HepG2 (cell line): ENCODE data around the gene PCBP1. TPM values are rescaled to one million over a fixed set of nuclear protein-coding genes. Genes with fewer than 3 reads are reported as not detected.

Experiments used
- CREB1 ChIP-seq, 2 experiments: fragments of 450-650 bp in 1 of 2; IDR thresholded peaks; 2 replicates each; pipeline ENCODE4 v1.6.1; 2016 to 2017; ENCODE audit warnings: control low read depth in 1 of 2, mild to moderate bottlenecking in 1 of 2, missing compliant biosample characterization in 1 of 2, missing genetic modification characterization in 1 of 2
- HNRNPH1 ChIP-seq: fragments of 200-400 bp; formaldehyde crosslinking; optimal IDR thresholded peaks from 2 replicates; pipeline ENCODE3; 2017; ENCODE audit warnings: mild to moderate bottlenecking, low read depth, low read length
- HNRNPK ChIP-seq: fragments of 200-400 bp; formaldehyde crosslinking; IDR thresholded peaks from 2 replicates; pipeline ENCODE4 v1.6.1; 2018; ENCODE audit warnings: low read length, low read depth, moderate library complexity, mild to moderate bottlenecking; ENCODE audit not compliant: poor library complexity, severe bottlenecking
- MIER3 ChIP-seq: IDR thresholded peaks from 2 replicates; pipeline ENCODE4 v1.6.1; 2016; ENCODE audit warnings: missing compliant biosample characterization, borderline replicate concordance
- MXD4 ChIP-seq: IDR thresholded peaks from 2 replicates; pipeline ENCODE4 v1.6.1; 2016; ENCODE audit warnings: mild to moderate bottlenecking, missing biosample characterization, missing genetic modification reagents
- PCBP1 ChIP-seq: fragments of 200-400 bp; formaldehyde crosslinking; IDR thresholded peaks from 2 replicates; pipeline ENCODE4 v1.6.1; 2017; ENCODE audit warnings: mild to moderate bottlenecking, low read depth, low read length, borderline replicate concordance
- ZNF317 ChIP-seq: sonication (generic); formaldehyde crosslinking; IDR thresholded peaks from 2 replicates; pipeline ENCODE4 v1.5.0; 2020; ENCODE audit warnings: mild to moderate bottlenecking, missing genetic modification reagents
- ZNF343 ChIP-seq: sonication (generic); formaldehyde crosslinking; IDR thresholded peaks from 2 replicates; pipeline ENCODE4 v1.4.0; 2020; ENCODE audit warnings: mild to moderate bottlenecking, missing genetic modification reagents
- ZSCAN25 ChIP-seq: sonication (generic); formaldehyde crosslinking; IDR thresholded peaks from 2 replicates; pipeline ENCODE4 v1.8.0; 2022; ENCODE audit warnings: mild to moderate bottlenecking, missing genetic modification reagents
- polyA plus RNA-seq, 8 experiments: library from polyadenylated mRNA; depleted of rRNA in 3 of 8; stranded (reverse) in 7 of 8; unstranded in 1 of 8; fragments of >200 nt; fragmentation: Illumina TruSeq in 4 of 8; extraction: Trizol in 4 of 8; gene quantifications; 2 replicates each; pipeline versions ENCODE4 v1.2.1 to v1.2.3, GENCODE V29; 2011 to 2016; ENCODE audit warnings: low read depth in 4 of 8, missing spikeins in 1 of 8, mixed read lengths in 1 of 8; ENCODE audit not compliant: insufficient read depth in 1 of 8
- total RNA-seq, 5 experiments: library from RNA; depleted of rRNA; stranded (reverse); fragments of >200 nt; fragmentation: Illumina TruSeq; extraction: Trizol; gene quantifications; 2 replicates each; pipeline ENCODE4 v1.2.3, GENCODE V29; 2016; ENCODE audit warnings: low read depth in 1 of 5
- TF ChIP-seq, protein P1 (sequence below): sonication (generic); formaldehyde crosslinking; IDR thresholded peaks from 2 replicates; pipeline ENCODE4 v1.5.0; 2020; ENCODE audit warnings: mild to moderate bottlenecking, missing genetic modification reagents, borderline replicate concordance
- TF ChIP-seq, protein P2 (sequence below), 2 experiments: sonication (generic) in 1 of 2; formaldehyde crosslinking in 1 of 2; IDR thresholded peaks; 2 replicates each; pipeline versions ENCODE4 v1.6.1 to v1.9.0; 2014 to 2022; ENCODE audit warnings: antibody characterized with exemption in 1 of 2, borderline replicate concordance in 1 of 2, inconsistent platforms in 1 of 2, low read depth in 1 of 2, missing genetic modification reagents in 1 of 2
- TF ChIP-seq, protein P3 (sequence below): sonication (generic); formaldehyde crosslinking; IDR thresholded peaks from 2 replicates; pipeline ENCODE4 v1.4.0; 2020; ENCODE audit warnings: mild to moderate bottlenecking, low read depth, missing genetic modification reagents
- TF ChIP-seq, protein P4 (sequence below): sonication (generic); formaldehyde crosslinking; IDR thresholded peaks from 2 replicates; pipeline ENCODE4 v1.4.0; 2020; ENCODE audit warnings: missing genetic modification reagents, borderline replicate concordance

Gene PCBP1
- total and polyA plus RNA-seq, 2 of the 13 experiments (the other 11 are each of a cell fraction or from before 2014, with no cell fraction given): 32.0 to 137 TPM

DNA sequence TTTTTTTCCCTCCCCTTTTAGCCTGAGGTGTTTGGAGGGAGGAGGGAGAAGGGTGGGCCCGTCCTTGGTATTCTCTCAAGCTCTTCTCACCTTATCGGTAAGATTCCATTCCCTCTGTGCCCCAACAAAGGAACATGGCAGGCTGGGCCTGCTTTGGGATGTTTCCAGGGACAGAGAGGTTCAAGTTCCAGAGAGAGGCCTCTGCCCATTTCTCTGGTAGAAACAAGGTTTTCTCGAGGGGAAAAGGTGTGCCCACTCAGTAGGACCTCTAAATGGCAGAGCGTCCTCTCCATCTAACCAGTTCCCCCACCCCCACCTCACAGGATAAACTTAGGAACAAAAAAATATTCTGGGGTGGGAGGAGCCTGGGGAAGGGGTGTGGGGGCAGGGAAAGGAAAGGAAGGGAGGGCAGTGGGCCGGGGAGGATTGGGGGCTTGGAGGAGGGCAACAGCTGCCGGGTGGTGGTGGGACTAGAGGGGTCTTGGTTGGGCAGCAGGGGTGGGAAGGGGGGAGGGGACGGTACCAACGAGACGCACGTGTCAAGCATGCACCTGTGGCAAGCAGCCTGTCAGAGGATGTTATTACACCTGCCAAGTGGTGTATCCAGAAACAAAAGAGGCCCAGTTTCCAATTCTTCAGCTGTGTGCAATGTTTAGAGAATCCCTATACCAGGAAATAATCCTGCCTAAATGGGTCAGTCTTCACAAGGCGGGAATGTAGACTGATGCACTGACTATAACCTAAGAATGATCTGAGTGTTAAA, 2.1 kb downstream of the PCBP1 start (continued):
- TF ChIP-seq PCBP1 (peak; percentile 85; the same call in 1 of the 2 replicates), ZNF317 (CRISPR knock-in tag) (0 out of 2 replicates have a peak, but pooled peaks have one; percentile 39), HNRNPK (peak; percentile 74), HNRNPH1 (peak; percentile 93), CREB1 (IDR thresholded peaks at IDR 0.05) (no peak), CREB1 (CRISPR knock-in tag; IDR thresholded peaks at IDR 0.05) (peak; percentile 18; the same call in 1 of the 2 replicates), MIER3 (0 out of 2 replicates have a peak, but pooled peaks have one; percentile 4), ZSCAN25 (0 out of 2 replicates have a peak, but pooled peaks have one; percentile 25), ZNF343 (CRISPR knock-in tag) (0 out of 2 replicates have a peak, but pooled peaks have one; percentile 12), MXD4 (CRISPR knock-in tag) (peak; percentile 63; the same call in 1 of the 2 replicates)
- TF ChIP-seq, protein P1, sequence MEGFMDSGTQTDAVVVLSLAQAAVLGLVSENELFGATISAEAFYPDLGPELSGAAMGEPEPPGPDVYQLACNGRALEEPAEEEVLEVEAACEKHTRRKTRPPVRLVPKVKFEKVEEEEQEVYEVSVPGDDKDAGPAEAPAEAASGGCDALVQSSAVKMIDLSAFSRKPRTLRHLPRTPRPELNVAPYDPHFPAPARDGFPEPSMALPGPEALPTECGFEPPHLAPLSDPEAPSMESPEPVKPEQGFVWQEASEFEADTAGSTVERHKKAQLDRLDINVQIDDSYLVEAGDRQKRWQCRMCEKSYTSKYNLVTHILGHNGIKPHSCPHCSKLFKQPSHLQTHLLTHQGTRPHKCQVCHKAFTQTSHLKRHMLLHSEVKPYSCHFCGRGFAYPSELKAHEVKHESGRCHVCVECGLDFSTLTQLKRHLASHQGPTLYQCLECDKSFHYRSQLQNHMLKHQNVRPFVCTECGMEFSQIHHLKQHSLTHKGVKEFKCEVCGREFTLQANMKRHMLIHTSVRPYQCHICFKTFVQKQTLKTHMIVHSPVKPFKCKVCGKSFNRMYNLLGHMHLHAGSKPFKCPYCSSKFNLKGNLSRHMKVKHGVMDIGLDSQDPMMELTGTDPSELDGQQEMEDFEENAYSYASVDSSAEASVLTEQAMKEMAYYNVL (CRISPR knock-in tag): 0 out of 2 replicates have a peak, but pooled peaks have one; percentile 37
- TF ChIP-seq, protein P2, sequence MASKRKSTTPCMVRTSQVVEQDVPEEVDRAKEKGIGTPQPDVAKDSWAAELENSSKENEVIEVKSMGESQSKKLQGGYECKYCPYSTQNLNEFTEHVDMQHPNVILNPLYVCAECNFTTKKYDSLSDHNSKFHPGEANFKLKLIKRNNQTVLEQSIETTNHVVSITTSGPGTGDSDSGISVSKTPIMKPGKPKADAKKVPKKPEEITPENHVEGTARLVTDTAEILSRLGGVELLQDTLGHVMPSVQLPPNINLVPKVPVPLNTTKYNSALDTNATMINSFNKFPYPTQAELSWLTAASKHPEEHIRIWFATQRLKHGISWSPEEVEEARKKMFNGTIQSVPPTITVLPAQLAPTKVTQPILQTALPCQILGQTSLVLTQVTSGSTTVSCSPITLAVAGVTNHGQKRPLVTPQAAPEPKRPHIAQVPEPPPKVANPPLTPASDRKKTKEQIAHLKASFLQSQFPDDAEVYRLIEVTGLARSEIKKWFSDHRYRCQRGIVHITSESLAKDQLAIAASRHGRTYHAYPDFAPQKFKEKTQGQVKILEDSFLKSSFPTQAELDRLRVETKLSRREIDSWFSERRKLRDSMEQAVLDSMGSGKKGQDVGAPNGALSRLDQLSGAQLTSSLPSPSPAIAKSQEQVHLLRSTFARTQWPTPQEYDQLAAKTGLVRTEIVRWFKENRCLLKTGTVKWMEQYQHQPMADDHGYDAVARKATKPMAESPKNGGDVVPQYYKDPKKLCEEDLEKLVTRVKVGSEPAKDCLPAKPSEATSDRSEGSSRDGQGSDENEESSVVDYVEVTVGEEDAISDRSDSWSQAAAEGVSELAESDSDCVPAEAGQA (IDR thresholded peaks at IDR 0.05; ENCODE audit: low read depth): no peak
- TF ChIP-seq, protein P2 (CRISPR knock-in tag; IDR thresholded peaks at IDR 0.05; ENCODE audit: borderline replicate concordance): 0 out of 2 replicates have a peak, but pooled peaks have one; percentile 16
- TF ChIP-seq, protein P3, sequence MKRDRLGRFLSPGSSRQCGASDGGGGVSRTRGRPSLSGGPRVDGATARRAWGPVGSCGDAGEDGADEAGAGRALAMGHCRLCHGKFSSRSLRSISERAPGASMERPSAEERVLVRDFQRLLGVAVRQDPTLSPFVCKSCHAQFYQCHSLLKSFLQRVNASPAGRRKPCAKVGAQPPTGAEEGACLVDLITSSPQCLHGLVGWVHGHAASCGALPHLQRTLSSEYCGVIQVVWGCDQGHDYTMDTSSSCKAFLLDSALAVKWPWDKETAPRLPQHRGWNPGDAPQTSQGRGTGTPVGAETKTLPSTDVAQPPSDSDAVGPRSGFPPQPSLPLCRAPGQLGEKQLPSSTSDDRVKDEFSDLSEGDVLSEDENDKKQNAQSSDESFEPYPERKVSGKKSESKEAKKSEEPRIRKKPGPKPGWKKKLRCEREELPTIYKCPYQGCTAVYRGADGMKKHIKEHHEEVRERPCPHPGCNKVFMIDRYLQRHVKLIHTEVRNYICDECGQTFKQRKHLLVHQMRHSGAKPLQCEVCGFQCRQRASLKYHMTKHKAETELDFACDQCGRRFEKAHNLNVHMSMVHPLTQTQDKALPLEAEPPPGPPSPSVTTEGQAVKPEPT (CRISPR knock-in tag): no peak
- TF ChIP-seq, protein P4, sequence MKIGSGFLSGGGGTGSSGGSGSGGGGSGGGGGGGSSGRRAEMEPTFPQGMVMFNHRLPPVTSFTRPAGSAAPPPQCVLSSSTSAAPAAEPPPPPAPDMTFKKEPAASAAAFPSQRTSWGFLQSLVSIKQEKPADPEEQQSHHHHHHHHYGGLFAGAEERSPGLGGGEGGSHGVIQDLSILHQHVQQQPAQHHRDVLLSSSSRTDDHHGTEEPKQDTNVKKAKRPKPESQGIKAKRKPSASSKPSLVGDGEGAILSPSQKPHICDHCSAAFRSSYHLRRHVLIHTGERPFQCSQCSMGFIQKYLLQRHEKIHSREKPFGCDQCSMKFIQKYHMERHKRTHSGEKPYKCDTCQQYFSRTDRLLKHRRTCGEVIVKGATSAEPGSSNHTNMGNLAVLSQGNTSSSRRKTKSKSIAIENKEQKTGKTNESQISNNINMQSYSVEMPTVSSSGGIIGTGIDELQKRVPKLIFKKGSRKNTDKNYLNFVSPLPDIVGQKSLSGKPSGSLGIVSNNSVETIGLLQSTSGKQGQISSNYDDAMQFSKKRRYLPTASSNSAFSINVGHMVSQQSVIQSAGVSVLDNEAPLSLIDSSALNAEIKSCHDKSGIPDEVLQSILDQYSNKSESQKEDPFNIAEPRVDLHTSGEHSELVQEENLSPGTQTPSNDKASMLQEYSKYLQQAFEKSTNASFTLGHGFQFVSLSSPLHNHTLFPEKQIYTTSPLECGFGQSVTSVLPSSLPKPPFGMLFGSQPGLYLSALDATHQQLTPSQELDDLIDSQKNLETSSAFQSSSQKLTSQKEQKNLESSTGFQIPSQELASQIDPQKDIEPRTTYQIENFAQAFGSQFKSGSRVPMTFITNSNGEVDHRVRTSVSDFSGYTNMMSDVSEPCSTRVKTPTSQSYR: peak; percentile 66; the same call in 1 of the 2 replicates
